Sigmoid colon (tissue), 3 donors: ENCODE measurements around the gene ARID2.

Source experiments
- CTCF ChIP-seq, 4 experiments: fragments of 450-650 bp in 3 of 4; fragments of 200-600 bp in 1 of 4; IDR thresholded peaks; one replicate each; pipeline ENCODE4 v1.5.1; 2016 to 2019; ENCODE audit warnings: antibody characterized with exemption in 4 of 4, mild to moderate bottlenecking in 3 of 4, moderate library complexity in 2 of 4
- POLR2A ChIP-seq, 2 donors: fragments of 450-650 bp; IDR thresholded peaks; one replicate each; pipeline ENCODE4 v1.6.1; 2016; ENCODE audit warnings: antibody characterized with exemption in 2 of 2, mild to moderate bottlenecking in 2 of 2, moderate library complexity in 2 of 2

- TF ChIP-seq CTCF (IDR thresholded peaks at IDR 0.05) (no peak), POLR2A (IDR thresholded peaks at IDR 0.05) (no peak)
Observed at GRCh38 chr12:45898094-45898493, 168.6 kb downstream of the ARID2 start.
